Neural crest cell (in vitro differentiated cells): ENCODE measurements around the gene VPS36. TPM values are rescaled to one million over a fixed set of nuclear protein-coding genes. Genes with fewer than 3 reads are reported as not detected.

Experiments used
- DNase-seq: peaks from one replicate; pipeline ENCODE4 v3.0.0; 2021; ENCODE audit warnings: low read depth, mixed read lengths, low spot score
- H3K27ac Mint-ChIP-seq: one replicate; pipeline ENCODE4 v1.8.0; 2021; ENCODE audit warnings: mild to moderate bottlenecking, mixed read lengths; ENCODE audit not compliant: unreplicated experiment
- H3K27me3 Mint-ChIP-seq: 2 replicates; pipeline ENCODE4 v1.8.0; 2021; ENCODE audit warnings: low read depth, mild to moderate bottlenecking, mixed read lengths
- H3K36me3 Mint-ChIP-seq: 2 replicates; pipeline ENCODE4 v1.8.0; 2021; ENCODE audit warnings: low read depth, mild to moderate bottlenecking, mixed read lengths
- H3K4me1 Mint-ChIP-seq: 2 replicates; pipeline ENCODE4 v1.8.0; 2021; ENCODE audit warnings: mixed read lengths
- H3K4me3 Mint-ChIP-seq: one replicate; pipeline ENCODE4 v1.8.0; 2021; ENCODE audit warnings: mild to moderate bottlenecking, mixed read lengths
- H3K9me3 Mint-ChIP-seq: 2 replicates; pipeline ENCODE4 v1.8.0; 2021; ENCODE audit warnings: mixed read lengths
- CTCF ChIP-seq: fragments of 200-600 bp; sonication (generic); conservative IDR thresholded peaks from 2 replicates; pipeline ENCODE4 v1.5.0; 2021; ENCODE audit warnings: antibody characterized with exemption, mild to moderate bottlenecking
- total RNA-seq: library from RNA; stranded (reverse); gene quantifications from 2 replicates; pipeline ENCODE4 v1.2.1, GENCODE V29; 2021

The VPS36 gene
- total RNA-seq, 1 donor from 2014 or later = 37.1 TPM

- DNase-seq = no peak
- TF ChIP-seq CTCF = no peak
- Mint-ChIP-seq H3K27ac (no peak overlapping the region), H3K9me3 (no peaks in the 10 kb centered on the region), H3K4me3 (peak overlapping the region; percentile 98), H3K27me3 (no peaks in the 10 kb centered on the region), H3K36me3 (peaks cover 8% of the 10 kb centered on the region), H3K4me1 (peaks cover 57% of the 10 kb centered on the region)
Observed at GRCh38 chr13:52454459-52454819, 4.0 kb upstream of the VPS36 start.

- Mint-ChIP-seq H3K9me3 (no peaks in the 10 kb centered on the region), H3K27ac (no peak overlapping the region), H3K4me3 (peak overlapping the region; percentile 76), H3K4me1 (peaks cover 58% of the 10 kb centered on the region), H3K27me3 (no peaks in the 10 kb centered on the region), H3K36me3 (peaks cover 4% of the 10 kb centered on the region)
- DNase-seq = no peak
- no peak for TF ChIP-seq CTCF
Observed at GRCh38 chr13:52452470-52452869, 2.0 kb upstream of the VPS36 start.

- no peak for TF ChIP-seq CTCF
- DNase-seq = no peak
- Mint-ChIP-seq H3K4me1 (peaks cover 46% of the 10 kb centered on the region), H3K36me3 (peaks cover 3% of the 10 kb centered on the region), H3K27ac (no peak overlapping the region), H3K4me3 (peak overlapping the region; percentile 87), H3K27me3 (no peaks in the 10 kb centered on the region), H3K9me3 (no peaks in the 10 kb centered on the region)
Observed at GRCh38 chr13:52451135-52451804, 836 bp upstream of the VPS36 start.

GRCh38 chr13:52450793-52451116 lies 321 bp upstream of the VPS36 start:
- peaks cover 42% of the 10 kb centered on the region for H3K4me1 Mint-ChIP-seq
- DNase-seq = no peak
- H3K36me3 Mint-ChIP-seq = no peaks in the 10 kb centered on the region
- peak overlapping the region; percentile 87 for H3K4me3 Mint-ChIP-seq
- H3K9me3 Mint-ChIP-seq = no peaks in the 10 kb centered on the region
- H3K27me3 Mint-ChIP-seq = no peaks in the 10 kb centered on the region
- TF ChIP-seq CTCF = no peak
- H3K27ac Mint-ChIP-seq = no peak overlapping the region

GRCh38 chr13:52449331-52450011 lies 963 bp downstream of the VPS36 start:
- no peak for TF ChIP-seq CTCF
- no peak for DNase-seq
- Mint-ChIP-seq H3K4me1 (peaks cover 33% of the 10 kb centered on the region), H3K36me3 (no peaks in the 10 kb centered on the region), H3K27ac (peak overlapping the region; percentile 85), H3K27me3 (no peaks in the 10 kb centered on the region), H3K9me3 (no peaks in the 10 kb centered on the region), H3K4me3 (peak overlapping the region; percentile 89)
